ENCODE measurements around the gene PPP1R12A. TPM values are rescaled to one million over a fixed set of nuclear protein-coding genes. Genes with fewer than 3 reads are reported as not detected.
A peak's percentile ranks its signal among the peaks of the same experiment; 100 is the strongest.
"Not testable (repeated sequence)": the region's sequence is repeated elsewhere in the genome, so short reads cannot be mapped to it uniquely, and the experiment has no call there.

The PPP1R12A gene
- total RNA-seq, 4 donors from 2014 or later = 387 to 683 (median 563) TPM

DNA sequence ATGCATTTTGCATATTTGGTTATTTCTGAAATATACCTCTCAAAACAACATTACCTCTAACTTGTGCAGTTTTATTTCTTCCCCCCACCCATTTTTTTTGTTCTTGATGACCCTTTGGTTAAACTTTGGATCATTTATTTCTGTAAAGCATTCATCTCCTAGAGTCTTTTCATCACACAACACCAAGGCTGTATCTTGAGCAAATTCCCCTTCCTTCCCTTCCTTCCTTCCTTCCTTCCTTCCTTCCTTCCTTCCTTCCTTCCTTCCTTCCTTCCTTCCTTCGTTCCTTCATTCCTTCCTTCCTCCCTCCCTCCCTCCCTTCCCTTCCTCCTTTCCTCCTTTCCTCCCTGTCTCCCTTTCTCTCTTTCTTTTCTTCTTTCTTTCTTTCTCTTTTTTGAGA, 43.8 kb upstream of the PPP1R12A start:
- H3K36me3 ChIP-seq = no peaks in the 10 kb centered on the region
- H3K27ac ChIP-seq = no peak overlapping the region
- H3K9me3 ChIP-seq = no peaks in the 10 kb centered on the region
- 50% methylated on average over 1 of the region's 1 CpG; no CpG with 5 or more reads in 1 of the 2 donors for WGBS, 2 donors (ENCODE audit: low coverage in 1 of 2)
- TF ChIP-seq POLR2A (IDR thresholded peaks at IDR 0.05) = no peak
- no peak for TF ChIP-seq POLR2AphosphoS5 (IDR thresholded peaks at IDR 0.05)
- TF ChIP-seq, protein P1, sequence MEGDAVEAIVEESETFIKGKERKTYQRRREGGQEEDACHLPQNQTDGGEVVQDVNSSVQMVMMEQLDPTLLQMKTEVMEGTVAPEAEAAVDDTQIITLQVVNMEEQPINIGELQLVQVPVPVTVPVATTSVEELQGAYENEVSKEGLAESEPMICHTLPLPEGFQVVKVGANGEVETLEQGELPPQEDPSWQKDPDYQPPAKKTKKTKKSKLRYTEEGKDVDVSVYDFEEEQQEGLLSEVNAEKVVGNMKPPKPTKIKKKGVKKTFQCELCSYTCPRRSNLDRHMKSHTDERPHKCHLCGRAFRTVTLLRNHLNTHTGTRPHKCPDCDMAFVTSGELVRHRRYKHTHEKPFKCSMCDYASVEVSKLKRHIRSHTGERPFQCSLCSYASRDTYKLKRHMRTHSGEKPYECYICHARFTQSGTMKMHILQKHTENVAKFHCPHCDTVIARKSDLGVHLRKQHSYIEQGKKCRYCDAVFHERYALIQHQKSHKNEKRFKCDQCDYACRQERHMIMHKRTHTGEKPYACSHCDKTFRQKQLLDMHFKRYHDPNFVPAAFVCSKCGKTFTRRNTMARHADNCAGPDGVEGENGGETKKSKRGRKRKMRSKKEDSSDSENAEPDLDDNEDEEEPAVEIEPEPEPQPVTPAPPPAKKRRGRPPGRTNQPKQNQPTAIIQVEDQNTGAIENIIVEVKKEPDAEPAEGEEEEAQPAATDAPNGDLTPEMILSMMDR (IDR thresholded peaks at IDR 0.05) = no peak
- no peaks in the 10 kb centered on the region for H3K27me3 ChIP-seq
- no peak overlapping the region for H3K4me3 ChIP-seq
- peaks cover 0 to 40% (median 0%) of the 10 kb centered on the region in 3 donors for H3K4me1 ChIP-seq
- ATAC-seq = no peak

DNA sequence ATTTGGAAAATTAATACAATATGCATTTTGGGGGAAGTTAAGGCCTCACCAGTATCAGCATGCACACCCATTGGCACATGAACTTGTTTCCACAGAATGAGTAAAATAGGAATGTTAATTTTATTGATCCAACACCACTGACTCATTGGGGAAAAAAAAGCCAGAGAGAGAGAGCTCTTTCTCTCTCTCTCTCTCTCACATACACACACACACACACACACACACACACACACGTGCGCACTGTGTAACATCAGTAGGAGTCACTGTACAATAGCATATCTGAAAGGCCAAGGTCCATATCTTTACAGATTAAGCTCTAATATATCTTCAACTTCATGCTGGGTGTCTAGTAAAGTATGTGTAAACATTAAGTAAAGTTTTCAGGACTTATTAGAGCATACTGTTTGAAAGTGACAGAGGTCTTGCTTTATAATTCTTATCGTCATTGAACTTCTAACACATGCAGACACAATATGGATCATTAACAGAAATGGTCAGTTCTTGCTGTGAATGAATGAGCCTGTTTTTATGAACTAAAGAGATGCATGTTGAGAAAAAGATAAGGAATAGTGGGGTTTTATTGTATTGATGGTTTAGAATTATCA, 43.1 kb upstream of the PPP1R12A start:
- ATAC-seq, H3K27ac ChIP-seq, H3K36me3 ChIP-seq, H3K4me3 ChIP-seq, H3K27me3 ChIP-seq, H3K9me3 ChIP-seq: not testable (repeated sequence)
- peaks cover 0 to 39% (median 0%) of the 10 kb centered on the region in 3 donors for H3K4me1 ChIP-seq
- 47 to 52% methylated on average over 3 of the region's 3 CpGs for WGBS, 2 donors (ENCODE audit: low coverage in 1 of 2)

DNA sequence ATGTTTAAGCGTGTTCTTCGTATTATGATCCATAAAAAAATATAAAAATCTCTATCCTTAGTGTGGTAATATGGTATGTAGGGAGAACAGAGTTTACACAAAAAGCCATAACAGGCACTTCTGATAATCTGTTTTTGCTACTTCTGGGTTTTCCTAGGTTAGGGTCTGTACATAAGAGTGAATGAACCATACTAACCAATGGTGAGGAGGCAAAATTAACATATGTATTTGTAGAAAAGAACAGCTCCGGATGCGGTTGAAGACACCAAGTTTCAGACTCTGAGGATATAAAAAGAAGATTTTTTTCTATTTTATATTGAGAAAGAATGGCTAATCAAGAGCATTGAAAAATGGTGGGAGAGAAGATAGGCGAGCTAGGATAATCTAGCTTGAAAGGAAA, 40.2 kb upstream of the PPP1R12A start:
- Histone ChIP-seq H3K9me3 (no peaks in the 10 kb centered on the region), H3K27me3 (no peaks in the 10 kb centered on the region), H3K4me1 (peaks cover 0 to 41% (median 0%) of the 10 kb centered on the region in 3 donors), H3K36me3 (no peaks in the 10 kb centered on the region), H3K4me3 (no peak overlapping the region), H3K27ac (peak overlapping the region in 3 of 4 donors; percentile 75 to 81 (median 79))
- no peak for TF ChIP-seq EP300 (IDR thresholded peaks at IDR 0.05)
- no peak for TF ChIP-seq POLR2A (IDR thresholded peaks at IDR 0.05)
- TF ChIP-seq, protein P1 (IDR thresholded peaks at IDR 0.05) = no peak
- WGBS, 2 donors (ENCODE audit: low coverage in 1 of 2) = 90 to 92% methylated on average over 5 of the region's 5 CpGs
- ATAC-seq = no peak

DNA sequence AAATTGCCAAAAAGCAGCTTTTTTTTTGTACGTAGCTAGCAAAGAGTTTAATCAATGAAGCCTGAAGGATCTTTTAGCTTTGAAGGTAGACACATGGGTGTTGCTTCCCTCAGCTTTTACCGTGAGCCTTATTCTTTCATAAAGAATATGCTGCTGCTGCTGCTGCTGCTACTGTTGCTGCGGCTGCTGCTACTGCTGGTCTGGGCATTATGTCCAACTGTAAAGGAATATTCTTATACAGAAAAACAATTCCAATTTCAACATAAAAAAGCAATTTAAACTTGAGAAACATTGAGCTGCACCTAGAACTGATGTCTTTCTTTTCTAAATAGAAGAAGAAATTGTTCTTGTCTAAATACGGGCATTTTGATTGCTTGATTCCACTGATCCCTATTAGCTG, 38.9 kb upstream of the PPP1R12A start:
- peak overlapping the region; percentile 75 to 89 (median 80) for H3K27ac ChIP-seq
- peaks cover 0 to 41% (median 0%) of the 10 kb centered on the region in 3 donors for H3K4me1 ChIP-seq
- no peaks in the 10 kb centered on the region for H3K36me3 ChIP-seq
- H3K9me3 ChIP-seq = no peaks in the 10 kb centered on the region
- no peaks in the 10 kb centered on the region for H3K27me3 ChIP-seq
- H3K4me3 ChIP-seq = peak overlapping the region; percentile 17 to 22
- WGBS, 2 donors (ENCODE audit: low coverage in 1 of 2) = 30 to 51% methylated on average over 4 of the region's 4 CpGs
- no peak for ATAC-seq
- no peak for TF ChIP-seq POLR2A (IDR thresholded peaks at IDR 0.05)
- TF ChIP-seq, protein P1 (IDR thresholded peaks at IDR 0.05) = no peak
- no peak for TF ChIP-seq POLR2AphosphoS5 (IDR thresholded peaks at IDR 0.05)

DNA sequence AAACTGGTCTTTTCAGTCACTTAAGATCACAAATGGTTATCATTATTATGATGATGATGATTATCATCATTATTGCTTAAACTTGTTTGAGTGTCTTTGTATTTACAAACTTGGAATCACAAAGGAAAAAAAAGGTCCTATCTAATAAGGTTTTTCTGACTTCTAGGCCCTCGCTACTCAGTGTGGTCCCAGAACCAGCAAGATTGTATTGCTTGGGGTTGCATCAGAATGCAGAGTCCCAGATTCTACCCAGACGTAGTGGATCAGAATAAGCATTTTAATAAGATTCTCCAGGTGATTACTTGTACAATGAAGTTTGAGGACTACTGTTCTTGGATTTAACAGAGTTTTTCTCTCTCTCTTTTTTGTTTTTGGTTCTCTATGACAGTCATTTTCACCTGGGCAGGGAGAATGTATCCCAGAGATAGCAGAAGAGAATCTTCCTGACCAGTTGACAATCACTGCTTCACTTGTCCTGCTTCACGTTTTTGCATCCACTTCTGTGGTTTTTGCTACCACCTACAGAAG, 29.3 kb upstream of the PPP1R12A start:
- TF ChIP-seq POLR2A (IDR thresholded peaks at IDR 0.05) (no peak), POLR2AphosphoS5 (IDR thresholded peaks at IDR 0.05) (no peak), EP300 (IDR thresholded peaks at IDR 0.05) (no peak)
- TF ChIP-seq, protein P1 (IDR thresholded peaks at IDR 0.05) = no peak
- WGBS, 2 donors (ENCODE audit: low coverage in 1 of 2) = 75 to 78% methylated on average over 3 of the region's 3 CpGs
- Histone ChIP-seq H3K36me3 (no peaks in the 10 kb centered on the region), H3K4me3 (no peak overlapping the region), H3K27ac (no peak overlapping the region), H3K4me1 (peaks cover 0 to 10% (median 0%) of the 10 kb centered on the region in 3 donors), H3K27me3 (no peaks in the 10 kb centered on the region), H3K9me3 (no peaks in the 10 kb centered on the region)
- no peak for ATAC-seq
